IPS DF 19.7 (cell line): ENCODE measurements around the gene USP48.
A peak's percentile ranks its signal among the peaks of the same experiment; 100 is the strongest.
"Not testable (repeated sequence)": the region's sequence is repeated elsewhere in the genome, so short reads cannot be mapped to it uniquely, and the experiment has no call there.

Source experiments
- DNase-seq: peaks from one replicate; pipeline ENCODE4 v3.0.0-alpha.2; 2013; ENCODE audit warnings: low read depth, low spot score

The USP48 gene

DNA sequence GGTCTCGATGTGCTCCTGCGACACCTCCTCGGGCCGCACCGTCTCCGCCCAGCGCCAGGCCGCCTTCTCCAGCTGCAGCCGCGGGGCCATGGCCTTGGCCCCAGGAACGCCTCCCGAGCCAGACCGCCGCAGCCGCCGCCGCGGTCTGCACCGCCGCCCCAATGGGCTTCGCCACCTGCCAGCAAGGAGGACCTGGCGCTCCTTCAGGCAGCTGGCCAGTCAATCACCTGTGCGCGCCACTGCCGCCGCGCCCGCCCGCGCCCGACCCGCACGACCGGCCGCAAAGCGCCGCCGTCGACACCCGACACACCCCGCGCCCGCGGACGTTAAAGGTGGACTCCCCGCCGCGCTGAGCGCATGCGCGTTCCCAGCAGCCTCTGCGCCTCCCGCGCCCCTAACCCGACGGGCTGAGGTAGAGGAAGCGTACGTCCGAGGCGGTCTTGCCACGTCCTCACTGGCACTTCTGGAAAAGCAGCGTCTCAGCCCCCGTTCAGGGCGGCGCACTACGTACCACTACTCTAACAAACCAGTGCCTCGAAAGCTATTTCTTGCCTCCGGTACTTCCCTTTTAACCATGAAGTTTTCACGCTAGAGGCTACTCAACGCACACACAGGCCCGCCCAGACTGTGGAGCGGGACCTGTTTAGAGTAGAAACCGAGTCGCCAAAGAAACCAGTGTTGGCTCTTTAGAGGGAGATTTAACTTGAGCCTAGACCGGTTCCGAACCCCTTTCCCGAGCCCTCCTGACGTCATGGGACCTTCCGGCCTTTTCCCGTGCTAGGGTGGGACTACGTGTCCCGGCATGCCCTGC lies at the start of gene USP48:
Gene USP48 (minus strand): TSS at position 282 of the 811 bp plus-strand sequence. CDS start 192 bp downstream, at position 90.
- DNase-seq: peak; percentile 75

DNA sequence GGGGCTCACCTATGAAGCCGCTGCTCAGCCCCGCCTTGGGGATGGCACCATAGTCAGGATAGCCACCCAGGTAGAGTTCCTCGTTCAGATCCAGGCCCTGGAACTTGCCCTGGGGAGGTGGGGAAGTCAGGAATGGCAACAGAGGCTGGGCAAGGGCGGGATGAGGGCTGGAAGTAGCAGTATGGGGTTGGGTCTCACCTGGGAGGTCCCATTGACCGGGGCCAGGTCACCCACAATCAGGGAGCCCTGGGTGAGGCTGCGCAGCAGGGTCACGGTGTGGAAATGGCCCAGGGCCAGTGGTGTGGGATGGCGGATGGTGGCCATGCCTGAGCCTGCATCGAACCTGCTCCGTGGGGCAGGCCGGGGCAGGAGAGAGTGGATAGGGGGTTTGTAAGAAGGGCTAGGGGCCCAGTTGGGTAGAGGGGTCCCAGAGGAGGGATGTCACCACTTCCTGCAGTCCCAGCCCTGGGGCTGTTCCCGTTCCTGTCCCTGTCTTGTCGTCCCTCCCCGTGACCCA lies 48.6 kb upstream of the USP48 start:
- DNase-seq: no peak

GRCh38 chr1:21830792-21831453 lies 48.0 kb upstream of the USP48 start:
- DNase-seq: no peak

GRCh38 chr1:21829294-21829693 lies 46.3 kb upstream of the USP48 start:
- DNase-seq: no peak

DNA sequence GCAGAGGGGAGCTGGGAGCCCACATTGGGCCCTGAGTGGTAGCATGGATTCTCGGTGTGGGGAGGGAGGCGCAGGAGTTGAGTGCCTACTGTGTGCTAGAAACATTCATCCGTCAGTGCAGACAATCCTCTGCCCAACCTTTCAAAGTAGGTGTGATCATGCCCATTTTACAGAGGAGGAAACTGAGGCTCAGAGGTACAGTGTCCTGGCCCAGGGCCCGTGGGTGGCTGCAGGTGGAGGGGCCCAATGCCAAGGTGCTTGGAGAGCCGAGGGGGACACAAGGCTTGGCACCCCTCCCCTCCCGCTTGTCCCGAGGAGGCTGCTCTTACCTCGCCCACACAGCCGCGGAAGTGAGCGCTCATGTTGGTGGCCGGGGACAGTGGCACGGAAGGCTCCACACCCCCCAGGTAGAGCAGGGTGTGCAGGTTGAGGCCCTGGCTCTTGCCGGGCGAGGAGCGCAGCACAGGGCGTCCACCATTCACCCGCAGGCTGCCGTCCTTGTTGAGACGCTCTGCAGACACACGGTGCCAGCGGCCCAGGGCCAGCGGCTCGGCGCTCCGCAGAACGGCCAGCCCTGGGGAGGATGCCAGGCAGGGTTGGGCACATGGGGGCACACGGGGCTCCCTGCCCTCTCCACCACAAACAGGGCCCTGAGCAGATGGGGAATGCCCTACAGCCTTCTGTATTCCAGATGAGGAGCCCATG lies 45.7 kb upstream of the USP48 start:
- no peak for DNase-seq

GRCh38 chr1:21828075-21828474 lies 45.1 kb upstream of the USP48 start:
- no peak for DNase-seq

GRCh38 chr1:21827141-21827679 lies 44.3 kb upstream of the USP48 start:
- DNase-seq: no peak

- not testable (repeated sequence) for DNase-seq
Observed at GRCh38 chr1:21826694-21827093, 43.7 kb upstream of the USP48 start.

DNA sequence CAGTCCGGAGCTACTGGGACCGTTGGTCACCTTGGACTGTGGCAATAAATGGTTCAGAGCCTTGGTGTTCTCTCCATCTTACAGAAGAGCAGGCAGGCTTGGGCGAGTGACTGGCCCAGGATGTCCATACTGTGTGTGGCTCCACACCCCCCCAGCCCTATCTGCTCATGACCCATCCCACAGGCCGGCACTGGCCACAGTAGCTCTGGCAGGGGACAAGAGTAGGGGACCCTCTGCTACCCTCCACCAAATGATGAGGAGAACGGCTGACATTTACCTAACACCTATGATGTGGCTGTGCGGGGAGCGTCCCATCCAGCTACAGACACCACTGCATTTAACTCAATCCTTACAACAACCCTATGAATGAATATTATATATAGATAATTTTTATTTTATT lies 42.4 kb upstream of the USP48 start:
- DNase-seq: no peak

GRCh38 chr1:21824926-21825325 lies 42.0 kb upstream of the USP48 start:
- no peak for DNase-seq

DNA sequence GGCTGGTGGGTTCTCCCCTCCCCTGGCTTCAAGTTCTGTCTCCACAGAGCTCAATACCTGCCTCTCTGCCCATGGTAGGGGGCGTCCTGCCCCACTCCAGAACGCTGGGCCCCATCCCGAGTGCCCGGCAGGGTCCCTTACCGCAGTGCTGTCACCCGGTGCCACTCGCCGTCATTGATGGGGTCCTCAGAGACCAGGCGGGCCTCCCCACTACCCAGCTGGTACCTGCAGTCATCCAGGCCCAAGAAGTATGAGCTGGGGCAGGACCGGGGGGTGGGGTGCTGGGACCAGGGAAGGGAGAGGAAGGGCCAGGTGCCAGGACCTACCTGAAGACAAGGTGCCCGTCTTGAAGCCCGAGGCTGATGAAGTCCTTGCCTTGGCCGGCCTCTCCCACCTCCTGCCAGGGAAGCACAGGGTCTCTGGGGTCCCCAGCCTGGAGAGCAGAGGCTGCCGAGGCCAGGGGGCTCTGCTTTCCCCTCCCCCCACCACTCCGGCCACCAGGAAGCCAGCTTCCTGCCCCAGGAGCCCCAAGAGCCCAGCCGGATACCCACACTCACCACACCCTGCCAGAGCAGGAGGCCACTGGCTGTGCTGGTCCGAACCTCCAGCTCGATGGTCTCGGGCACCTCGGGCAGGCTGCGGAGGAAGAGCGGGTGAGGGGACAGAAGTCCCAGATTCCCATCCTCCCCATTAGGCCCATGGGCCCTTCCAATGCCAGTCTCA lies 41.2 kb upstream of the USP48 start:
- DNase-seq: no peak

GRCh38 chr1:21823206-21823979 lies 40.4 kb upstream of the USP48 start:
- DNase-seq: no peak

DNA sequence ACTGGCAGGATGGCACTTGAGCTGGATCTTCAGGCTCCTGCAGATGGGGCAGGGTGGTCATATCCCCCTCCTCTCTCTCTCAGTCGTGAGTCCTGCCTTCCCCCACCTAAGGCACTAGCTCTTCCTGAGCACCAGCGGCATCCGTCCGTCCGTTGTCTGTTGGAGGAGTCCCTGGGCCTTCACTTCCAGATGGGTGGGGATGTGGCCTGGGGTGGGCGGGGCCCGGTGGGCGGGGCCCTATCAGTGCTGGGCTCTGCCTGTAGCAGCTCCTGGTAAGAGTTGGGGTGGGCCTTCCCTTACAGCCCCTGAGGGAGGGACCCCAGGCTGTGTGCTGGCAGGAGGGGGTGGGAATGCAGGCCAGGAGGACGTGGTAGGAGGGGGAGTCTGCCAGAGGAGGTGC lies 39.4 kb upstream of the USP48 start:
- no peak for DNase-seq

- no peak for DNase-seq
Observed at GRCh38 chr1:21821385-21822019, 38.6 kb upstream of the USP48 start.

- DNase-seq: no peak
Observed at GRCh38 chr1:21820597-21821232, 37.8 kb upstream of the USP48 start.

DNA sequence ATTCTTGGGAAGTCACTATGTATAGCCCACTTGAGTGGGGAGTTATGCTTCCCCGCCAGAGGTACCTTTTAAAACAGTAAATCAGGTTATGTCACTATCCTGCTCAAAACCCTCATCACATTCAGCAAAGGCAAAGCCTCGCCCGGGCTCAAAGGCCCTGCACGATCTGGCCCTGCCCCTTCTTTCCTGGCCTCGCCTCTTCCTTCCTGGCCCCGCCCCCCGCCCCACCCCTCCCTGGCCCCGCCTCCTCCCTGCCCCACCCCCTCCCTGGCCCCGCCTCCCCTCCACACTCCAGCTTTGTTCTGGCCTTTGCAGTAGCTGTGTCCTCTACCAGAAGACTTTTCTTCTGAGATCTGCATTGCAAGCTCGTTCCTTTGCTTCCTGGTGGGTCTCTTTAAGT lies 35.7 kb upstream of the USP48 start:
- DNase-seq: no peak

GRCh38 chr1:21816602-21817302 lies 33.8 kb upstream of the USP48 start:
- no peak for DNase-seq

DNA sequence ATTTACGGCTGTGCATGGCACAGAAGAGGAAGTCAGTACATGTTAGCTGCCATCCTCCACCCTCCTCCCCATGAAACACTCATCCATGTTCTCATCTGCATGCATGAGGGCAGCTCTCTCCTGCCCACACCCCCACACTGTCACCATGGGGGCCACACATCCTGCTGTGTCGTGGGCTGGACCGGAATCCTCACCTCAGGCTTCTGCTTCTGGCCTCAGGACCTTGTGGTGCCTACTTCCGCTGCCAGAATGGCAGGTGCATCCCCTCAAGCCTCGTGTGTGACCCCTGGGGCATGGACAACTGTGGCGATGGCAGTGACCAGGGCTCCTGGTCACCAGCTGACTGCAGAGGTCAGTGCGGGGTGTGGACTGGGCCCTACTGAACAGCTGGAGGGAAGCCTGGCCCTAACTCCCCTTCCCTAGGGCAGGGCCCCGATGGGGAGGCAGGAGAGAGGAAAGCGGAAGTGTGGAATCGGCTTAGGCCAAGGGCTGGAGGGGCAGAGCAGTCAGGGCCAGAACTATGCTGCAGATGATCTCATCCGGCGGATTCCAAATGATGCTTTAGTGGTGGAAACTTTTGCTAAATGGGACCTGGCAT lies 32.9 kb upstream of the USP48 start:
- DNase-seq: no peak
